Subcutaneous adipose tissue (tissue), 4 donors: Measurements from ENCODE around the gene CCDC71. TPM values are rescaled to one million over a fixed set of nuclear protein-coding genes. Genes with fewer than 3 reads are reported as not detected.

Experiments used
- total RNA-seq, 4 donors: library from RNA; depleted of rRNA; stranded (reverse); fragments of >200 nt; gene quantifications; one replicate each; pipeline ENCODE4 v1.1.0, GENCODE V29; 2016
- TF ChIP-seq, protein P1 (sequence below): fragments of 450-650 bp; IDR thresholded peaks from one replicate; pipeline ENCODE4 v1.5.1; 2016; ENCODE audit warnings: low read depth, mild to moderate bottlenecking, control low read depth, antibody characterized with exemption, moderate library complexity

CCDC71 gene
- total RNA-seq, 4 donors from 2014 or later = 18.3 to 28.3 (median 25.1) TPM

DNA sequence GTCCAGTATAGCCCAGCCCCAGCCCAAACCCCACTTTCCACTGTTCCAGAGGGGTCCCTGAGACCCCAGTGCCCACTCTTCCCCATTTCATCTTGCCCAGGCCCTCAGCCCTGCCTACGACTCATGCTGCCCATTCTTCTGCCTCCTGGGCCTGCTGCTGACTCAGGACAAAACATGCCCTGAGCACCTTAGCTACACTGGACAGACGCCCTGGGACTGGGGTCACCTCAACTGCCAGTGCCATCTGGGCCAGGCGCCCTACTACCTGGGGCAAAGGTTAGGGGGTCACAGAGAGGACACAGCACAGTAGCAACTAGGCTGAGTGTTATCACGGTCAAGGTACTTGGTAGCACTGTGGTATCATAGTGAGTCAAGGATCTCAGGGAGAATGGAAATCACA, 30.6 kb downstream of the CCDC71 start:
- TF ChIP-seq, protein P1, sequence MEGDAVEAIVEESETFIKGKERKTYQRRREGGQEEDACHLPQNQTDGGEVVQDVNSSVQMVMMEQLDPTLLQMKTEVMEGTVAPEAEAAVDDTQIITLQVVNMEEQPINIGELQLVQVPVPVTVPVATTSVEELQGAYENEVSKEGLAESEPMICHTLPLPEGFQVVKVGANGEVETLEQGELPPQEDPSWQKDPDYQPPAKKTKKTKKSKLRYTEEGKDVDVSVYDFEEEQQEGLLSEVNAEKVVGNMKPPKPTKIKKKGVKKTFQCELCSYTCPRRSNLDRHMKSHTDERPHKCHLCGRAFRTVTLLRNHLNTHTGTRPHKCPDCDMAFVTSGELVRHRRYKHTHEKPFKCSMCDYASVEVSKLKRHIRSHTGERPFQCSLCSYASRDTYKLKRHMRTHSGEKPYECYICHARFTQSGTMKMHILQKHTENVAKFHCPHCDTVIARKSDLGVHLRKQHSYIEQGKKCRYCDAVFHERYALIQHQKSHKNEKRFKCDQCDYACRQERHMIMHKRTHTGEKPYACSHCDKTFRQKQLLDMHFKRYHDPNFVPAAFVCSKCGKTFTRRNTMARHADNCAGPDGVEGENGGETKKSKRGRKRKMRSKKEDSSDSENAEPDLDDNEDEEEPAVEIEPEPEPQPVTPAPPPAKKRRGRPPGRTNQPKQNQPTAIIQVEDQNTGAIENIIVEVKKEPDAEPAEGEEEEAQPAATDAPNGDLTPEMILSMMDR = no peak

DNA sequence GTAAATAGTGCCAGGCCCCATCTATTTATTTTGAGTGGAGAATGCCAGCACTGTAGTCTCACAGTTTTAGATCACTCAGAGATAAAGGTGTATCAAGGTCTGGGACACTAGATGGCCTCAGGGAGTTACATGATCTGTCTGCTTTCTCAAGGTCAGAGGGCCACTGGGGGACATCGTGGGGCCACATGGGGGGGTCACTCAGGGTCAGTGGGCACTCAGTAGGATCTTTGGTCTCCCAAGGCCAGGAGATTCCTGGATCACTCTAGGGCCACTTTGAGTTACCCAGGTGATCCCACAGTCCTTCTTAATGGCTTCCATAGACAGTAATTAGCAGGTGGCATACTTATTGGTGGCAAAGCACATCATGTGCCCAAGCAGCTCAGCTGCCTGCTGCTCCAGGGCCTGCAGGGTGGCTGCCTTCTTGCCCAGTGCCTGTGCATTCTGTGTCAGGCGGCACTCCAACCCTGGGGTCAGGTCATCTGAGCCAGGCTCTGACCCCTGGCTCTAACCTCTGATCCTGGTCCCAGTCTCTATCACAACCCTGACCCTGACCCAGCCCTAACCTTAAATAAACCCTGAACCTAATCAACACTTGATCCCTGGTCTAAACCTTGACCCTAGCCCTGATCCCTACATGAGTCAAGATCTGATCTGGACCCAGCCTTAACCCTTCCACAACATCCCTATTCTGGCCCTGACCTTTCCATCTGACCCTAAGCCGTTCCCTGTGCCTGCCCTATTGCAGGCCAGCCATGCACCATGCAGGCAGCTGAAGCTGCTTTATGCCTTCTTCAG, 31.5 kb downstream of the CCDC71 start:
- TF ChIP-seq, protein P1 = no peak

DNA sequence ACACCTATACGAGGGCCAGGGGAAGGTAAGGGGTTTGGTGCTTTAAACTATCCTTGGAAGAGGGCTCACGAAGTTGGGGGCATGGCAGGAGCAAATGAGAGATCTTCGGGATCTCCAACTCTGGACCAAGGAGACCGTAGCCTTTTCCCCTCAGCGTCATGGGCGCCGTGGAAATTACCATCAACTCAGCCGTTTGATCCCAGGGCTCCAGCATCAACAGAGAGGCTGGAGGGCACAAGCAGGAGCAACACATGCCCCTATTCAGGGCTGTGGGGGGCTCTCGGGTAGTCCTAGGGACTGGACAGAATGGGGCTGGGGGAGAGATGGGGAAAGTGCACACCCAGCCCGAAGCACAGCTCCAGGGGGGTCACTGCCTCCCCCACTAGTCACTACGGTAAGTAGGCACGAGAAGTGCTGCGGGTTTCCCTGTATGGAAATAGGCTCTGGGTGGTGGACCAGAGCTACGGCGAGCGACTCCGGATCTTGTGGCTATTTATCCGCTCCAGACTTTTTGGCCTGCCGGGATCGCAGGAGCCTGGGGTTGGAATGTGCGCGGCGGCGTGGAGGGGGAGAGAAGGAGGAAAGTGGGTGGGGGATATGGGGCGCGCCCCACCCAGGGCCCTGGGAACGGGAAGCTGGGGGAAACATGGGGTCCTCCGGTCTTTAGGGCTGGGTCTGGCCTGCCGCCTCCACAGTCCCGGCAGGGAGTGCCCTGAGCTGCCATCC, 32.7 kb downstream of the CCDC71 start:
- TF ChIP-seq, protein P1 = no peak

DNA sequence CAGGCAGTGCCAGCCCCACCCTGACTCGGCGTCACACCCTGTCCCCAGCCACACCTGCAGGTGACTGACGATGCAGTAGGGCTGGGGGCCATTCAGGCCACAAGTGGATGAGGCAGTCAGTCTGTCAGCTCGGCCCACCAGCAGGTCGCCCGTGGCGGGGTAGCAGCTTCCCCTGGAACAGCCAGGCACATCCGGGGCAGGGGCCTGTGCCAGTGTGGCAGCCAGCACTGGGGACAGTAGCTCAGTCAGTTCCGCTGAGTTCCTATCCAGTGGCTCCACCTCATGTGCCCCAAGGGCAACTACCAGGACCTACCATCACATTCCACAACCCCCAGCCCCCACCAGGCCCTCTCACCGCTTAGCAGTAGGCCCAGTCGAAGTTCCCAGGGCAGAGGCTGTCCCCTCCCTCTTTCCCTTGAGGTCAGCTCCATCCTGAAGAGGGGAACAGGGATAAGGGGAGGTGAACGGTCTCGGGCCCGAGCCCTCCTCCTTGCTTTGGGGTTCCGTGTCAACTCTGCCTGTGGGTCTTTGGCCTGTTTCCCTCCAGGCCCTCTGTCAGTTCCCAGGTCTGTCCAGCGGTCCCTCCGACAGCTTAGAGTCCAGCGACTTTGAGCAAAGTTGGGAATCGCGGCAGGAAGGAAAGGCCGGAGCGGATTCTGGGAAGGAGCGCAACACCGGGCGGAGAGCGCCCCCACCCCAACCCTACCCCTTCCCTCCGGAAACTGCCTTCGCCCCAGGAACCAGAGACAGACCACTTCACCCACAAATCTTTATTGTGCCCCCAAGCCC, 33.5 kb downstream of the CCDC71 start, which contains the start of gene LAMB2:
LAMB2 (minus strand) TSS at position 614 of the 789 bp plus-strand sequence; CDS start at position 431, 183 bp downstream.
- TF ChIP-seq, protein P1 = no peak

DNA sequence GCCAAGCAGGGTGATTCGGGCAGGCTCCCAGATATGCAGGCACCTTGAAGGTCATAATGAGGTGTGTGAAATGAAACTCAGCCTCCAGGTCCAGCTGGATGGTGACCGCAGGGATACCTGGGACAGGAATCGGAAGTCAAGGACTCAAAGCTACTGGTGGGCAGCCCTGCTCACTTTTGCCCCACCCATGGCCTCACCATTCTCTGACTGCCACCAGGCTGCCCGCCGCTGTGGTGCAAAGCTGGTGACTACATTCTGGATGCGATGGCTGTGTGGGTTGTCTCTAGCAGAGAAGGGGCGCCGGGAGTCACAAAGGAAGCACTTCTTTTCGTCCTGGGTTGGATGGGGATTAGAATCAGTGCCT, 34.1 kb downstream of the CCDC71 start:
- TF ChIP-seq, protein P1 = no peak

DNA sequence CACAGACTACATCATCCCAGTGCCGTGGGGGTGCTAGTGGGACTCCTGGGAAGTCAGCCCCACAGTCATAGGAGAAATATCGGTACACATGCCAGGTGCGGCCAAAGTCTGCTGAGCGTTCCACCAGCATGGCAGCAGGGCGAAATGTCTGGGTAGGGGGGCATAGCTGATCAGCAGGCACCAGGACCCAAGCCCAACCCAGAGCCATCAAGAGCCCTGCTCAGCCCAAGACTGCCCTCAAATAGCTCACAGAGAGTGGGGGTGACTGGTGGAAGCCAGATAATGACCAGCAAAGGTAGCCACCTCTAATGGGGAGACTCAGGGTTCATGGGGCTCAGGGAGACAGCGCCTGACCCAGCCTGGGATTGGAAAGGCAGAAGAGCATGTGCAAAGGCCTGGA, 34.6 kb downstream of the CCDC71 start:
- TF ChIP-seq, protein P1 = no peak
